GM12891 (cell line): ENCODE measurements around the gene CDH4.

Experiments
- POLR2A ChIP-seq: IDR thresholded peaks from 2 replicates; pipeline ENCODE4 v1.6.1; 2011; ENCODE audit warnings: low read depth, low read length, control low read depth
- POLR2AphosphoS5 ChIP-seq: IDR thresholded peaks from 2 replicates; pipeline ENCODE4 v1.6.1; 2011; ENCODE audit warnings: low read depth, low read length, control low read depth

GRCh38 chr20:61816606-61817460 is 564.8 kb downstream of the CDH4 start:
- no peak for TF ChIP-seq POLR2AphosphoS5
- TF ChIP-seq POLR2A = no peak
